Fibroblast of lung (primary cell): ENCODE measurements around the gene NRDC. TPM values are rescaled to one million over a fixed set of nuclear protein-coding genes. Genes with fewer than 3 reads are reported as not detected.

Experiments
- DNase-seq, 2 donors: peaks; one replicate each; pipeline versions ENCODE4 v3.0.0 to v3.0.0-alpha.2; 2010; ENCODE audit warnings: low read depth in 2 of 2
- H2AFZ ChIP-seq: 2 replicates; pipeline ENCODE4 v1.5.1; 2012; ENCODE audit warnings: low read length, control low read depth, inconsistent platforms
- H3K27ac ChIP-seq: 2 replicates; pipeline ENCODE4 v1.5.1; 2011; ENCODE audit warnings: low read length, control low read depth; ENCODE audit not compliant: insufficient read depth
- H3K27me3 ChIP-seq: 2 replicates; pipeline ENCODE4 v1.5.1; 2011; ENCODE audit warnings: mild to moderate bottlenecking, low read length; ENCODE audit not compliant: control insufficient read depth, insufficient read depth
- H3K36me3 ChIP-seq: 2 replicates; pipeline ENCODE4 v1.5.1; 2011; ENCODE audit warnings: low read length; ENCODE audit not compliant: control insufficient read depth, insufficient read depth
- H3K4me1 ChIP-seq: 2 replicates; pipeline ENCODE4 v1.5.1; 2011; ENCODE audit warnings: low read length; ENCODE audit not compliant: control insufficient read depth, insufficient read depth; ENCODE audit errors: extremely low read depth
- H3K4me2 ChIP-seq: 2 replicates; pipeline ENCODE4 v1.5.1; 2011; ENCODE audit warnings: low read length, control low read depth; ENCODE audit not compliant: insufficient read depth; ENCODE audit errors: extremely low read depth
- H3K4me3 ChIP-seq, 4 experiments: fragments of 200-600 bp in 1 of 4; sonication (generic) in 1 of 4; replicated peaks in 1 of 4; 2 replicates each; pipeline ENCODE4 v1.5.1; 2011 to 2016; ENCODE audit warnings: low read length in 4 of 4, low read depth in 3 of 4, mild to moderate bottlenecking in 3 of 4, control low read depth in 2 of 4, inconsistent platforms in 1 of 4, mixed read lengths in 1 of 4; ENCODE audit not compliant: insufficient read depth in 1 of 4; ENCODE audit errors: control extremely low read depth in 1 of 4
- H3K79me2 ChIP-seq: 2 replicates; pipeline ENCODE4 v1.5.1; 2012; ENCODE audit warnings: mild to moderate bottlenecking, low read length, inconsistent platforms; ENCODE audit not compliant: control insufficient read depth, insufficient read depth
- H3K9ac ChIP-seq: 2 replicates; pipeline ENCODE4 v1.5.1; 2011; ENCODE audit warnings: mild to moderate bottlenecking, low read length, control low read depth; ENCODE audit not compliant: insufficient read depth
- H3K9me3 ChIP-seq: 2 replicates; pipeline ENCODE4 v1.5.1; 2012; ENCODE audit warnings: low read depth, low read length; ENCODE audit not compliant: control insufficient read depth, insufficient read depth
- H4K20me1 ChIP-seq: 2 replicates; pipeline ENCODE4 v1.5.1; 2011; ENCODE audit warnings: low read length; ENCODE audit not compliant: control insufficient read depth, insufficient read depth; ENCODE audit errors: extremely low read depth
- CTCF ChIP-seq, 2 donors: IDR thresholded peaks in 1 of 2; conservative IDR thresholded peaks in 1 of 2; 1 replicate in 1 of 2; 2 replicates in 1 of 2; pipeline ENCODE4 v1.5.1; 2011 to 2012; ENCODE audit warnings: low read length in 2 of 2, control low read depth in 1 of 2, inconsistent platforms in 1 of 2, low read depth in 1 of 2, mild to moderate bottlenecking in 1 of 2
- EZH2 ChIP-seq: IDR thresholded peaks from 2 replicates; pipeline ENCODE4 v1.5.1; 2012; ENCODE audit warnings: low read length, control low read depth, mild to moderate bottlenecking; ENCODE audit errors: missing control alignments
- polyA plus RNA-seq, 2 donors: library from polyadenylated mRNA; depleted of rRNA in 1 of 2; stranded (reverse) in 1 of 2; unstranded in 1 of 2; fragments of >200 nt; gene quantifications; 2 replicates each; pipeline ENCODE4 v1.2.1, GENCODE V29; 2011 to 2012; ENCODE audit warnings: missing spikeins in 1 of 2
- total RNA-seq: library from RNA; depleted of rRNA; stranded (reverse); fragments of >200 nt; gene quantifications from 2 replicates; pipeline ENCODE4 v1.2.1, GENCODE V29; 2014

The NRDC gene
- total and polyA plus RNA-seq, 2 donors (not counting 1 experiment from before 2014, with no cell fraction given): 116 to 142 TPM

DNA sequence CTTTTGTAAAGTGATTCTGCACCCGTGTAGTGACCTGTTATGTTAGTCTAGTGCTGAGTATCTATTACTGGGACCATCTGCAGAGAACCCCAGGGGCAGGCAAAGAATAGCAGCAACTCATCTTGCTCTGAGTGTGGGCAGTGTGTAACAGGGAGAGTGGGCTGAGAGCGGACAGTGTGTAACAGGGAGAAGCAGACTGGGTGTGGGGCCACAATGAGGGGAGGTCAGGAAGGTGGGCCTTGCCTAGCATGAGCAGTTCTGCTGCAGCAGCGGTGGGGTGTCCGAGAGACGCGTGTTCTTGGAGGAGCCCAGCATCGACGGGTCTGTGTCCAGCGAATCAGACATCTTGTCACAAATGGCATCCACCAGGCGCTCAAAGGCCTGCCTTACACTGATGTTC is 41.2 kb upstream of the NRDC start:
- no peak overlapping the region for H2AFZ ChIP-seq
- no peak overlapping the region for H3K4me2 ChIP-seq
- no peak for DNase-seq
- H3K4me1 ChIP-seq: peaks cover 26% of the 10 kb centered on the region
- peaks cover 2% of the 10 kb centered on the region for H3K36me3 ChIP-seq
- H3K79me2 ChIP-seq: no peaks in the 10 kb centered on the region
- H3K27me3 ChIP-seq: no peaks in the 10 kb centered on the region
- no peaks in the 10 kb centered on the region for H4K20me1 ChIP-seq
- H3K9me3 ChIP-seq: no peaks in the 10 kb centered on the region
- no peak for TF ChIP-seq CTCF (conservative IDR thresholded peaks at IDR 0.05 in 1 of 2, IDR thresholded peaks at IDR 0.05 in 1 of 2; ENCODE audit: low read depth in 1 of 2, low read length in 2 of 2)
- no peak for TF ChIP-seq EZH2
- no peak overlapping the region for H3K4me3 ChIP-seq
- H3K27ac ChIP-seq: no peak overlapping the region
- no peak overlapping the region for H3K9ac ChIP-seq

DNA sequence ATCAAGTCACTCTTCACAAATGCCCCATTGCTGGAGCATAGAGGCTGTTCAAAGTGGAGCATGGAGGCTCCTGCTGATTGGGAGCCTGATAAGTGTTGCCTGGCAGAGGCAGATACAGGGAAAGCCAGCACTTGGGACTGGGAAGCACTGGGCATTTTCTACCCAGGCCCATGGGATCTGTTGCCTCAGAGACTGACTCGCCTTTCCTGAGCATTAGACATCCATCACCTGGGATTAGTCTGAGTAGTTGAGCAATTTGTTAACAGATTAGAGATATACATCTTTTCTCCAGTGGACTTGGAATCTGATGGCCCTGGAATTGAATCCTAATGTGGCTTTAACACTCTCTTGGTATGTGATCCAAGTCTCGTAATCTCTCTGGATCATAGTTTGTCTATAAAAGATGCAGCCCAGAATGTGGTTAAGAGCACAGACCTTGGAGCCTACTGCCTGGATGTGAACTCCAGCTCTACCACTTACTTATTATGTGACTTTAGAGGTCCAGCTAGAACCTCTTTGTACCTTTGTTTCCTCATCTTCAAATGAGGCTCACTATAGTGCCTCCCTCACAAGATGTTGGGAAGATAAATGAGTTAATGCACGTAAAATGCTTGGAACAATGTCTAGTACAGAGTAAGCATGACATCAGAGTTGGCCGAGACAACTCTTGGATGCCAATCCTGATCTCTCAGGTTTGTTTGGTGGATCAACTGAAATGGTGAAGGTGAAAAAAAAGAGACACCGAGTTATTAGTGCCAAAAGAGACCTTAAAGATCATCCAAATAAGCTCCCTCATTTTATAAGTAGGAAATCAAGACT is 38.3 kb upstream of the NRDC start:
- no peak overlapping the region for H3K27ac ChIP-seq
- DNase-seq: peak; percentile 20 to 55
- H3K9ac ChIP-seq: no peak overlapping the region
- H4K20me1 ChIP-seq: no peaks in the 10 kb centered on the region
- peak overlapping the region; percentile 3 for H3K4me2 ChIP-seq
- H3K79me2 ChIP-seq: no peaks in the 10 kb centered on the region
- TF ChIP-seq CTCF (conservative IDR thresholded peaks at IDR 0.05 in 1 of 2, IDR thresholded peaks at IDR 0.05 in 1 of 2; ENCODE audit: low read depth in 1 of 2, low read length in 2 of 2): no peak
- TF ChIP-seq EZH2: no peak
- no peak overlapping the region for H2AFZ ChIP-seq
- peaks cover 15% of the 10 kb centered on the region for H3K4me1 ChIP-seq
- no peak overlapping the region for H3K4me3 ChIP-seq
- peaks cover 2% of the 10 kb centered on the region for H3K36me3 ChIP-seq
- no peaks in the 10 kb centered on the region for H3K9me3 ChIP-seq
- no peaks in the 10 kb centered on the region for H3K27me3 ChIP-seq

DNA sequence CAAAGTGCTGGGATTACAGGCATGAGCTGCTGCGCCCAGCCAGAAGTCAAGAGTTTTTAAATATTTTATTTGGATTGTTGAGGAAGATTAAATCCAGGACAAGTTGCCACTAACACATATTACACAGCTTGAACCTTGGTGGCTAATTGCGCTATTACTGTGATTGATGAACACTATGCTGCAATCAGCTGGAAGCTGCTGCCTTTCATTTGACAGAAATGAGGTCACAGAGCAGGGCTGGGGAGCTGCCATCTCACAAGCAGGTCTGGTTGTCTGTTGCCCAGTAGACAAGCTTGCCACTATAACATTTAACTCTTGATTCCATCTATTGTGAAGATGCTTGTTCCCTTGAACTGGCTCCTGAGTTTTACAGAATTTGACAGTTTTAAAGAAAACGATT is 37.4 kb upstream of the NRDC start:
- no peak for TF ChIP-seq EZH2
- TF ChIP-seq CTCF (conservative IDR thresholded peaks at IDR 0.05 in 1 of 2, IDR thresholded peaks at IDR 0.05 in 1 of 2; ENCODE audit: low read depth in 1 of 2, low read length in 2 of 2): no peak
- Histone ChIP-seq H3K79me2 (no peaks in the 10 kb centered on the region), H4K20me1 (no peaks in the 10 kb centered on the region), H3K9me3 (no peaks in the 10 kb centered on the region), H3K4me1 (peaks cover 13% of the 10 kb centered on the region), H3K4me2 (no peak overlapping the region), H3K27me3 (no peaks in the 10 kb centered on the region), H3K4me3 (no peak overlapping the region), H2AFZ (no peak overlapping the region), H3K36me3 (peaks cover 2% of the 10 kb centered on the region), H3K27ac (no peak overlapping the region), H3K9ac (no peak overlapping the region)
- DNase-seq: no peak
